GM12801 (cell line): Measurements from ENCODE around the gene ERCC4.

Experiments
- TF ChIP-seq, protein P1 (sequence below): IDR thresholded peaks from one replicate; pipeline ENCODE4 v1.5.1; 2011; ENCODE audit warnings: control low read depth; ENCODE audit not compliant: insufficient read length; ENCODE audit errors: extremely low read depth

ERCC4 gene

DNA sequence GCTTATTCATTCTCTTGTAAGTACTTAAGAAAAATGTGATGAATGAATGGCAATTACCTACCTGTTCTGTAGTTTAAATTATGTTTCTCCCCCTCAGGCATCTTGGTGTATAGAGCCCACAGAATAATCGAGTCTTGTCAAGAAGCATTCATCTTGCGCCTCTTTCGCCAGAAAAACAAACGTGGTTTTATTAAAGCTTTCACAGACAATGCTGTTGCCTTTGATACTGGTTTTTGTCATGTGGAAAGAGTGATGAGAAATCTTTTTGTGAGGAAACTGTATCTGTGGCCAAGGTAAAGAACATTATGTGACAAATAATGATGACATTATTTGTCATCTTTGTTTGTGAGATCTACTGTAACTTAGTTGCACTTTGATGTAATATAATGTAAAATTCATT, 6.5 kb downstream of the ERCC4 start:
- TF ChIP-seq, protein P1, sequence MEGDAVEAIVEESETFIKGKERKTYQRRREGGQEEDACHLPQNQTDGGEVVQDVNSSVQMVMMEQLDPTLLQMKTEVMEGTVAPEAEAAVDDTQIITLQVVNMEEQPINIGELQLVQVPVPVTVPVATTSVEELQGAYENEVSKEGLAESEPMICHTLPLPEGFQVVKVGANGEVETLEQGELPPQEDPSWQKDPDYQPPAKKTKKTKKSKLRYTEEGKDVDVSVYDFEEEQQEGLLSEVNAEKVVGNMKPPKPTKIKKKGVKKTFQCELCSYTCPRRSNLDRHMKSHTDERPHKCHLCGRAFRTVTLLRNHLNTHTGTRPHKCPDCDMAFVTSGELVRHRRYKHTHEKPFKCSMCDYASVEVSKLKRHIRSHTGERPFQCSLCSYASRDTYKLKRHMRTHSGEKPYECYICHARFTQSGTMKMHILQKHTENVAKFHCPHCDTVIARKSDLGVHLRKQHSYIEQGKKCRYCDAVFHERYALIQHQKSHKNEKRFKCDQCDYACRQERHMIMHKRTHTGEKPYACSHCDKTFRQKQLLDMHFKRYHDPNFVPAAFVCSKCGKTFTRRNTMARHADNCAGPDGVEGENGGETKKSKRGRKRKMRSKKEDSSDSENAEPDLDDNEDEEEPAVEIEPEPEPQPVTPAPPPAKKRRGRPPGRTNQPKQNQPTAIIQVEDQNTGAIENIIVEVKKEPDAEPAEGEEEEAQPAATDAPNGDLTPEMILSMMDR, result no peak

DNA sequence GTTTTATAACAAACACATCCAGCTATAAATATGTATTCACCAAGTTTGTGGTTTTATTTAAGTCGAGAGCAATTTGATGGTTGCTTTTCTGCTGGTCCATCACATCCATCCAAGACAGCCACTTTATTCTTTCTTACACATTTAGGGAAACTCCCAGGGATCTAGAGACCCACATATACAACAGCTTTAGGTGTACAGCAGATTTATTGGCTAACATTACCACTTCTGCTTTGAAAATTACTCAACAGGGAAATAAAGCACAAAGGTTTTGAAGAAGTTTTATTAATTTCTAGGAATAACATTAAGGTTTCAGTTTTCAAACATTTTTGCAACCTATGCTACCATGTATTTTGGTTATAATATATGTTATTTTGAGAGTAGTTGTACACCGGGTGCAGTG, 6.9 kb downstream of the ERCC4 start:
- TF ChIP-seq, protein P1, result no peak

DNA sequence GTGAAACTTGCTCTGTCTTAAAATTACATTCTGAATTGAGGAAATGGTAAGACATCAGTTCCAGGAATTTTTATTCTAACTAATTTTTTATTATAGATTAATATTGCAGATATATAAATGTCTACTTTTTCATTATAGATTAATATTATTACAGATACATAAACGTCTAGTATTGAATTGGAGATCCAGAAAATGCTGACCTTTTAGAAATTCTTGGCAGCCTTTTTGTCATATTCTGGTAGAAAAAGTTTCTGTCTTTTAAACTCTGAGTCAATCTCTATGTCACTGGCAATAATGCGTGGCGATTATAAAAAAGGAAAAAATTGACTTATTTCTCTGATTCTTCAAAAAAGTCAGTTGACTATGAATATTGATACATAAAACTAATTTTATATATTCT, 8.7 kb downstream of the ERCC4 start:
- TF ChIP-seq, protein P1, result no peak

DNA sequence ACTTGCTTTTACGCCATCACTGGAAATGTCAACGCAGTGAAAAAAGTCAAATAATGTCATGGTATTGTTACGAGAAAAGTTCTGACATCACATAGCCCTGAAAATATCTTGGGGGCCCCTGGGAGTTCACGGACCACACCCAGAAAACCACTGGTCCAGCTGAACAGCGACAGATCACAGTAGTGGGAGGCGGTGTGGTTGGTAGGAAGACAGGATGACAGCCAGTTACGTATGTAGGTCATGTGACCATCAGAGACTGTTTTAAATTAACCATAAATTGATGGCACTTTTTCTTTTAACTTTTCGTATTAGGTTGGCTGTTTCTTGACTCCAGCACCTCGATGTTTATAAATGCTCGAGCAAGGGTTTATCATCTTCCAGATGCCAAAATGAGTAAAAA, 11.9 kb downstream of the ERCC4 start:
- TF ChIP-seq, protein P1, result no peak

DNA sequence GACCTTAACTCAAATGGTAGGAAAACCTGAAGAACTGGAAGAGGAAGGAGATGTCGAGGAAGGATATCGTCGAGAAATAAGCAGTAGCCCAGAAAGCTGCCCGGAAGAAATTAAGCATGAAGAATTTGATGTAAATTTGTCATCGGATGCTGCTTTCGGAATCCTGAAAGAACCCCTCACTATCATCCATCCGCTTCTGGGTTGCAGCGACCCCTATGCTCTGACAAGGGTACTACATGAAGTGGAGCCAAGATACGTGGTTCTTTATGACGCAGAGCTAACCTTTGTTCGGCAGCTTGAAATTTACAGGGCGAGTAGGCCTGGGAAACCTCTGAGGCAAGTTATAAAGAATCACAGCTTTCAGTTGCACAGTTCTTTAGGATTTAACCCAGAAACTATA, 15.5 kb downstream of the ERCC4 start:
- TF ChIP-seq, protein P1, result no peak

DNA sequence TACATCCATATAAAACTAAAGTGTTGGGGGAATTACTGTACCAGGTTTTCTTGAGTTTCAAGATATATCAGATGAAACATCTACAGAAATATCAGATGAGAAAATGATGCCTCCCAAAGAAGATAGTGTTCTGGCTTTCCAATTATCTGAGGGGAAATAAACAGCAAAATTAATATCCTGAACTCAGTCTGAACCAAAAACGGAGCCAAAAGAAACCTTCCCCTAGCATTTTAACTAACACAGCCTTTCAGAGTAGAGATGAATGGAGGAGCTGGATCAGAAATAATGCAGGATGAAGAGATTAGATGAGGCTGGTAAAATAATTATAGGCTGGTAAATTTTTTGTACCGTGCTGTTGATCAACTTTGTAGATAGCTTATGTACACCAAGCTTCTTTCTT, 16.2 kb downstream of the ERCC4 start:
- TF ChIP-seq, protein P1, result no peak

DNA sequence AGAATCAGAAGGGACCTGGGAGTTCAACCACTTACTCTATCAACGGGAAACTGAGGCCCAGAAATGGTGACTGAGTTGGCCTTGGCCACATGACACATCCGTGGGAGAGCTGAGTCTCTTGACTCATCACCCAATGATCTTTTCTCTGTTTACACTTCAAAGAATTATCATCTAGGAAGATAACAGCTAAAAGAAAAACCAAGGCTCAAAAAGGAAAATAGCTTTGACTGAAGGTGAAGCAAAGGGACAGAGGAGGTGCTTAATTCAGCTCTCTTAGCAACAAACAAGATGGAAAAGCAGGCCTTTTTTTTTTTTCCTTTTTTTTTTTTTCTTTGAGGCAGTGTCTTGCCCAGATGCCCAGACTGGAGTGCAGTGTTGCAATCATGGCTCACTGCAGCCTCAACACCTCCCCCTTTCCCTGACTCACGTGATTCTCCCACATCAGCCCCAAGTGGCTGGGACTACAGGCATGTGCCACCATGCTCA, 16.7 kb downstream of the ERCC4 start:
- TF ChIP-seq, protein P1, result no peak

DNA sequence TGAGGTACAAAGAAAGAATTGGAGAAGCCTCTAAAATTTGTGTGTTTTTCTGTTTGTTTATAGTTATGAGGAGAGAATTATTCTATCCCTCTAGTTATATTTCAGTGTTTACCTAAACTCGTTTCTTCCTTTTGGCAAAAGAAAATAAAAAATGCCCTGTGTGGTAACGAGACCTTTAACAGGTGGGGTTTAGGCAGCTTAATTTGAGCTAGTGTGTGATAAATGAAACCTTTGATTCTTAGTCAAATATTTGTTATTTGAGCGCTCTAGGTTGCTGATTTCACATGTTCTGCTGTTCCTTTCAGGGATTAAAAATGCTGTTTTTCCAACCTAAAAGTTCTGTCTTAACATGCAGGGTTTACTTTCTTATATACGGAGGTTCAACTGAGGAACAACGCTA, 17.5 kb downstream of the ERCC4 start:
- TF ChIP-seq, protein P1, result no peak
